Measurements from ENCODE around the gene TNPO1. TPM values are rescaled to one million over a fixed set of nuclear protein-coding genes. Genes with fewer than 3 reads are reported as not detected.

Gene TNPO1
- polyA plus RNA-seq, 1 donor from 2014 or later = 103 TPM

- H4K20me1 ChIP-seq (ENCODE audit: insufficient read depth) = no peaks in the 10 kb centered on the region
- H3K4me2 ChIP-seq (ENCODE audit: low read length) = no peak overlapping the region
- TF ChIP-seq POLR2AphosphoS5 (IDR thresholded peaks at IDR 0.05) (no peak), SMC3 (conservative IDR thresholded peaks at IDR 0.05; ENCODE audit: poor library complexity) (no peak), EZH2 (IDR thresholded peaks at IDR 0.05; ENCODE audit: borderline replicate concordance, insufficient read depth, low read length, poor library complexity, severe bottlenecking) (no peak), RAD21 (conservative IDR thresholded peaks at IDR 0.05) (no peak)
- TF ChIP-seq, protein P1, sequence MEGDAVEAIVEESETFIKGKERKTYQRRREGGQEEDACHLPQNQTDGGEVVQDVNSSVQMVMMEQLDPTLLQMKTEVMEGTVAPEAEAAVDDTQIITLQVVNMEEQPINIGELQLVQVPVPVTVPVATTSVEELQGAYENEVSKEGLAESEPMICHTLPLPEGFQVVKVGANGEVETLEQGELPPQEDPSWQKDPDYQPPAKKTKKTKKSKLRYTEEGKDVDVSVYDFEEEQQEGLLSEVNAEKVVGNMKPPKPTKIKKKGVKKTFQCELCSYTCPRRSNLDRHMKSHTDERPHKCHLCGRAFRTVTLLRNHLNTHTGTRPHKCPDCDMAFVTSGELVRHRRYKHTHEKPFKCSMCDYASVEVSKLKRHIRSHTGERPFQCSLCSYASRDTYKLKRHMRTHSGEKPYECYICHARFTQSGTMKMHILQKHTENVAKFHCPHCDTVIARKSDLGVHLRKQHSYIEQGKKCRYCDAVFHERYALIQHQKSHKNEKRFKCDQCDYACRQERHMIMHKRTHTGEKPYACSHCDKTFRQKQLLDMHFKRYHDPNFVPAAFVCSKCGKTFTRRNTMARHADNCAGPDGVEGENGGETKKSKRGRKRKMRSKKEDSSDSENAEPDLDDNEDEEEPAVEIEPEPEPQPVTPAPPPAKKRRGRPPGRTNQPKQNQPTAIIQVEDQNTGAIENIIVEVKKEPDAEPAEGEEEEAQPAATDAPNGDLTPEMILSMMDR (IDR thresholded peaks at IDR 0.05; ENCODE audit: poor library complexity, severe bottlenecking) = no peak
- H3K9ac ChIP-seq (ENCODE audit: low read length) = no peak overlapping the region
- H3K9me3 ChIP-seq (ENCODE audit: low read length) = peaks cover 5% of the 10 kb centered on the region
- H3K79me2 ChIP-seq (replicated peaks; ENCODE audit: insufficient read depth, low read length) = no peaks in the 10 kb centered on the region
- no peak overlapping the region for H3K27ac ChIP-seq (ENCODE audit: low read length)
- H3K27me3 ChIP-seq (ENCODE audit: insufficient read depth, low read depth, low read length) = no peaks in the 10 kb centered on the region
- no peak overlapping the region for H2AFZ ChIP-seq (ENCODE audit: low read depth, low read length)
- no peaks in the 10 kb centered on the region for H3F3A ChIP-seq (ENCODE audit: insufficient read depth, low read length, poor library complexity, severe bottlenecking)
- H3K4me3 ChIP-seq (ENCODE audit: low read length) = no peak overlapping the region
- no peaks in the 10 kb centered on the region for H3K36me3 ChIP-seq (ENCODE audit: insufficient read depth, low read length)
- no peaks in the 10 kb centered on the region for H3K9me2 ChIP-seq (ENCODE audit: insufficient read depth, low read length)
These were observed 36.9 kb upstream of the TNPO1 start for GRCh38 chr5:72779520-72779919.

DNA sequence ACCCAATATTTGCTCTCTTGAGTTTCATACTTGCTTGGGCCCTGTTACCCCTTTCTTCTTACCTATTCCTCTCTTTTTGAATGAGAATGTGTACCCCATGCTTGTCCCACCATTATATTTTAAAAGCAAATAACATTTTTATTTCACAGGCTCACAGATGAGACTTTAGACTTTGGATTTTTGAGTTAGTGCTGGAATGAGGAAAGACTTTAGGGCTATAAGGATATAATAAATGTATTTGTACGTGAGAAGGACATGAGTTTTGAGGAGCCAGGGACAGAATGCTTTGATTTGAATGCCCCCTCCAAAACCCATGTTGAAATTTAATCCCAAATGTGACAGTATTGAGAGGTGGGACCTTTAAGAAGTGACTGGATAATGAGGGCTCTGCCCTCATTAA is 33.1 kb upstream of the TNPO1 start:
- Histone ChIP-seq H3K9ac (ENCODE audit: low read length) (no peak overlapping the region), H3K27me3 (ENCODE audit: insufficient read depth, low read depth, low read length) (no peaks in the 10 kb centered on the region), H3K36me3 (ENCODE audit: insufficient read depth, low read length) (no peaks in the 10 kb centered on the region), H3K79me2 (replicated peaks; ENCODE audit: insufficient read depth, low read length) (no peaks in the 10 kb centered on the region), H2AFZ (ENCODE audit: low read depth, low read length) (no peak overlapping the region), H3K9me2 (ENCODE audit: insufficient read depth, low read length) (no peaks in the 10 kb centered on the region), H3F3A (ENCODE audit: insufficient read depth, low read length, poor library complexity, severe bottlenecking) (no peaks in the 10 kb centered on the region), H3K27ac (ENCODE audit: low read length) (no peak overlapping the region), H3K4me2 (ENCODE audit: low read length) (no peak overlapping the region), H3K4me3 (ENCODE audit: low read length) (no peak overlapping the region), H4K20me1 (ENCODE audit: insufficient read depth) (no peaks in the 10 kb centered on the region), H3K9me3 (ENCODE audit: low read length) (peaks cover 5% of the 10 kb centered on the region)
- no peak for TF ChIP-seq POLR2AphosphoS5 (IDR thresholded peaks at IDR 0.05)
- TF ChIP-seq RAD21 (conservative IDR thresholded peaks at IDR 0.05) = no peak
- no peak for TF ChIP-seq REST (IDR thresholded peaks at IDR 0.05; ENCODE audit: borderline replicate concordance)
- no peak for TF ChIP-seq EZH2 (IDR thresholded peaks at IDR 0.05; ENCODE audit: borderline replicate concordance, insufficient read depth, low read length, poor library complexity, severe bottlenecking)

- H4K20me1 ChIP-seq (ENCODE audit: insufficient read depth) = no peaks in the 10 kb centered on the region
- no peaks in the 10 kb centered on the region for H3K9me2 ChIP-seq (ENCODE audit: insufficient read depth, low read length)
- H3K9ac ChIP-seq (ENCODE audit: low read length) = no peak overlapping the region
- H3K27me3 ChIP-seq (ENCODE audit: insufficient read depth, low read depth, low read length) = no peaks in the 10 kb centered on the region
- peaks cover 5% of the 10 kb centered on the region for H3K9me3 ChIP-seq (ENCODE audit: low read length)
- no peak overlapping the region for H3K4me2 ChIP-seq (ENCODE audit: low read length)
- no peaks in the 10 kb centered on the region for H3K79me2 ChIP-seq (replicated peaks; ENCODE audit: insufficient read depth, low read length)
- no peaks in the 10 kb centered on the region for H3F3A ChIP-seq (ENCODE audit: insufficient read depth, low read length, poor library complexity, severe bottlenecking)
- no peak for TF ChIP-seq EP300 (conservative IDR thresholded peaks at IDR 0.05; ENCODE audit: poor library complexity, severe bottlenecking)
- TF ChIP-seq RAD21 (conservative IDR thresholded peaks at IDR 0.05) = no peak
- TF ChIP-seq REST (IDR thresholded peaks at IDR 0.05; ENCODE audit: borderline replicate concordance) = no peak
- TF ChIP-seq, protein P1 (IDR thresholded peaks at IDR 0.05; ENCODE audit: poor library complexity, severe bottlenecking) = no peak
- no peak for TF ChIP-seq SMC3 (conservative IDR thresholded peaks at IDR 0.05; ENCODE audit: poor library complexity)
- TF ChIP-seq MXI1 (conservative IDR thresholded peaks at IDR 0.05; ENCODE audit: poor library complexity, severe bottlenecking) = no peak
- TF ChIP-seq EZH2 (IDR thresholded peaks at IDR 0.05; ENCODE audit: borderline replicate concordance, insufficient read depth, low read length, poor library complexity, severe bottlenecking) = no peak
- no peak for TF ChIP-seq POLR2AphosphoS5 (IDR thresholded peaks at IDR 0.05)
- no peak for TF ChIP-seq TAF1 (IDR thresholded peaks at IDR 0.05; ENCODE audit: low read depth)
- H3K27ac ChIP-seq (ENCODE audit: low read length) = no peak overlapping the region
- no peaks in the 10 kb centered on the region for H3K36me3 ChIP-seq (ENCODE audit: insufficient read depth, low read length)
- H3K4me3 ChIP-seq (ENCODE audit: low read length) = no peak overlapping the region
- H2AFZ ChIP-seq (ENCODE audit: low read depth, low read length) = no peak overlapping the region
These were observed 32.3 kb upstream of the TNPO1 start for GRCh38 chr5:72784129-72784528.
